H1 (cell line): ENCODE data around the gene PIP5K1B.

Experiments used
- CHD2 ChIP-seq: IDR thresholded peaks from 2 replicates; pipeline ENCODE4 v1.6.1; 2012; ENCODE audit warnings: low read length, improper control_type of control experiment
- CTCF ChIP-seq, 3 experiments: IDR thresholded peaks; 1 replicate in 2 of 3; 2 replicates in 1 of 3; pipeline versions ENCODE4 v1.5.1 to v1.6.1; 2011; ENCODE audit warnings: low read length in 3 of 3, mild to moderate bottlenecking in 3 of 3, inconsistent platforms in 2 of 3, low read depth in 1 of 3, moderate library complexity in 1 of 3; ENCODE audit not compliant: insufficient read depth in 1 of 3; ENCODE audit errors: control extremely low read depth in 1 of 3
- EZH2 ChIP-seq: fragments of 200-600 bp; sonication (generic); IDR thresholded peaks from 2 replicates; pipeline ENCODE4 v1.7.1; 2012; ENCODE audit warnings: low read depth, mild to moderate bottlenecking, moderate library complexity, low read length, inconsistent platforms; ENCODE audit not compliant: severe bottlenecking
- HDAC6 ChIP-seq: IDR thresholded peaks from one replicate; pipeline ENCODE4 v1.7.1; 2012; ENCODE audit warnings: low read depth, mild to moderate bottlenecking, inconsistent platforms, low read length, moderate library complexity
- MAFK ChIP-seq: IDR thresholded peaks from 2 replicates; pipeline ENCODE4 v1.6.1; 2012; ENCODE audit warnings: low read depth, mild to moderate bottlenecking, improper control_type of control experiment, low read length
- RAD21 ChIP-seq, 2 experiments: IDR thresholded peaks in 1 of 2; conservative IDR thresholded peaks in 1 of 2; 2 replicates each; pipeline ENCODE4 v1.6.1; 2011; ENCODE audit warnings: low read depth in 2 of 2, low read length in 2 of 2, improper control_type of control experiment in 1 of 2, inconsistent platforms in 1 of 2, mild to moderate bottlenecking in 1 of 2, moderate library complexity in 1 of 2
- SIN3A ChIP-seq, 2 experiments: IDR thresholded peaks in 1 of 2; conservative IDR thresholded peaks in 1 of 2; 2 replicates each; pipeline ENCODE4 v1.6.1; 2011 to 2012; ENCODE audit warnings: low read length in 2 of 2, improper control_type of control experiment in 1 of 2, low read depth in 1 of 2, mild to moderate bottlenecking in 1 of 2
- SUZ12 ChIP-seq: fragments of 200-600 bp; sonication (generic); IDR thresholded peaks from 2 replicates; pipeline ENCODE4 v1.6.1; 2012; ENCODE audit warnings: mild to moderate bottlenecking, inconsistent platforms, low read length, moderate library complexity, mixed read lengths

GRCh38 chr9:68961587-68961986 lies 256.5 kb downstream of the PIP5K1B start:
- TF ChIP-seq SUZ12 (no peak), EZH2 (no peak), RAD21 (IDR thresholded peaks at IDR 0.05 in 1 of 2, conservative IDR thresholded peaks at IDR 0.05 in 1 of 2; ENCODE audit: low read depth in 2 of 2, low read length in 2 of 2) (no peak), SIN3A (conservative IDR thresholded peaks at IDR 0.05 in 1 of 2, IDR thresholded peaks at IDR 0.05 in 1 of 2; ENCODE audit: low read depth in 1 of 2, low read length in 2 of 2) (no peak), MAFK (no peak), CTCF (IDR thresholded peaks at IDR 0.05; ENCODE audit: control extremely low read depth in 1 of 3, insufficient read depth in 1 of 3, low read depth in 1 of 3, low read length in 3 of 3) (no peak), CHD2 (no peak), HDAC6 (no peak)
